Activated T-cell treated with anti-CD3 and anti-CD28 coated beads, Interleukin-2, amount 50 U/mL, for 72 hours (primary cell): Measurements from ENCODE around the gene SFXN5. TPM values are rescaled to one million over a fixed set of nuclear protein-coding genes. Genes with fewer than 3 reads are reported as not detected.

Experiments
- ATAC-seq, 2 donors: fragments of 150-1000 bp; cut with Tn5 transposase; replicated peaks in 1 of 2; 2 replicates each; pipeline ENCODE4 v1.10.0; 2021; ENCODE audit warnings: moderate library complexity in 2 of 2, mild to moderate bottlenecking in 1 of 2
- DNase-seq, 2 donors: peaks; one replicate each; pipeline ENCODE4 v3.0.0; 2021 to 2022; ENCODE audit warnings: mixed read lengths in 1 of 2
- H3K27ac Mint-ChIP-seq: one replicate; pipeline ENCODE4 v1.8.0; 2022; ENCODE audit warnings: mild to moderate bottlenecking, moderate library complexity, mixed read lengths
- H3K27me3 Mint-ChIP-seq: one replicate; pipeline ENCODE4 v1.8.0; 2022; ENCODE audit warnings: low read depth, mixed read lengths
- H3K36me3 Mint-ChIP-seq, 2 donors: one replicate each; pipeline ENCODE4 v1.8.0; 2022; ENCODE audit warnings: mixed read lengths in 2 of 2, mild to moderate bottlenecking in 1 of 2; ENCODE audit not compliant: insufficient read depth in 2 of 2
- H3K4me1 Mint-ChIP-seq: one replicate; pipeline ENCODE4 v1.8.0; 2022; ENCODE audit warnings: low read depth, mixed read lengths
- H3K4me3 Mint-ChIP-seq, 2 donors: one replicate each; pipeline ENCODE4 v1.8.0; 2022; ENCODE audit warnings: mild to moderate bottlenecking in 2 of 2, mixed read lengths in 2 of 2, moderate library complexity in 2 of 2
- H3K9me3 Mint-ChIP-seq, 2 donors: one replicate each; pipeline ENCODE4 v1.8.0; 2022; ENCODE audit warnings: mixed read lengths in 2 of 2
- total RNA-seq, 2 donors: library from RNA; stranded (reverse); gene quantifications; one replicate each; pipeline ENCODE4 v1.2.3, GENCODE V29; 2022

Gene SFXN5
- total RNA-seq, 2 donors from 2014 or later = 9.1 to 10.1 TPM

DNA sequence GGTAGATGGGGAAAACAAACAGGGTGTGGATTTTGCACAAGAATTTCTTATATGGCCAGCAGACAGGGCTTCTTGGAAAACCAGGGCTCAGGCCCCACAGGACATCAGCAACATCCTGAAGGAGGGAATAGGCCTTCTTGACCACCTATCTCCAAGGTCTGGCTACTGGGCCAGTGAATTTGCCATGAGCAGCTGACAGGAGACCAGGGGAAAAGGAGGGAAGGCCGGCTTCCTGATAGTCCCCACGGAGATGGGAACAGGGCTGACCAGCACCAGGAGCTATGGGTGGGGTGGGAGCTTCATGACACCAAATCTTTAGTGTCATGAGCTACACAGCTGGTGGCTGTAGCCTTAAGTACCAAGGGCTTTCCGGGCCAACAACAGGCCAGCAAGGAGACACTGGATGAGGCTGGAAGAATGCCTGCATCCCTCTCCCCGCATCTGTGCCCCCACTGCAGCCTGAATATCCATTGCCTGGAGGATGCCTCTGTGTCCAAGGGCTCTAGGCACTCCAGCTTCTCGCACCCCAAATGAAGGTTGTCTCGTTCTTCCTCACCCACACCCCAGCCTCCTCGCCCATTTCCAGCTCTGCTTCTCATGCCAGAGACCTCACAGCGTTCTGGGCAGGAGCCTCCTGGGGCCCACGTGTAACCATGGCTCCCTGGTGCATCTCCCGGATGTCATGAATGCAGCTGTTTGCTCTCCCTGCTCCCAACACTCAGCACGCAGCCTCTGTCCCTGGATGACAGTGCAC, 79.4 kb downstream of the SFXN5 start:
- Mint-ChIP-seq H3K4me3 (no peak overlapping the region), H3K9me3 (no peaks in the 10 kb centered on the region), H3K27me3 (no peaks in the 10 kb centered on the region), H3K4me1 (no peaks in the 10 kb centered on the region), H3K36me3 (no peaks in the 10 kb centered on the region), H3K27ac (no peak overlapping the region)
- ATAC-seq = no peak
- DNase-seq = no peak

GRCh38 chr2:72991439-72991725, 80.1 kb downstream of the SFXN5 start:
- no peak overlapping the region for H3K27ac Mint-ChIP-seq
- no peak overlapping the region for H3K4me3 Mint-ChIP-seq
- no peaks in the 10 kb centered on the region for H3K4me1 Mint-ChIP-seq
- no peaks in the 10 kb centered on the region for H3K27me3 Mint-ChIP-seq
- H3K9me3 Mint-ChIP-seq = no peaks in the 10 kb centered on the region
- no peak for DNase-seq
- no peaks in the 10 kb centered on the region for H3K36me3 Mint-ChIP-seq
- no peak for ATAC-seq

GRCh38 chr2:72990695-72991438, 80.6 kb downstream of the SFXN5 start:
- H3K9me3 Mint-ChIP-seq = no peaks in the 10 kb centered on the region
- no peaks in the 10 kb centered on the region for H3K27me3 Mint-ChIP-seq
- ATAC-seq (no peak), DNase-seq (no peak)
- no peaks in the 10 kb centered on the region for H3K4me1 Mint-ChIP-seq
- H3K36me3 Mint-ChIP-seq = no peaks in the 10 kb centered on the region
- H3K27ac Mint-ChIP-seq = no peak overlapping the region
- no peak overlapping the region for H3K4me3 Mint-ChIP-seq

- Mint-ChIP-seq H3K9me3 (no peaks in the 10 kb centered on the region), H3K4me1 (no peaks in the 10 kb centered on the region), H3K4me3 (no peak overlapping the region), H3K27ac (no peak overlapping the region), H3K36me3 (no peaks in the 10 kb centered on the region), H3K27me3 (no peaks in the 10 kb centered on the region)
- no peak for DNase-seq
- no peak for ATAC-seq
These were observed 81.5 kb downstream of the SFXN5 start for GRCh38 chr2:72989770-72990556.

DNA sequence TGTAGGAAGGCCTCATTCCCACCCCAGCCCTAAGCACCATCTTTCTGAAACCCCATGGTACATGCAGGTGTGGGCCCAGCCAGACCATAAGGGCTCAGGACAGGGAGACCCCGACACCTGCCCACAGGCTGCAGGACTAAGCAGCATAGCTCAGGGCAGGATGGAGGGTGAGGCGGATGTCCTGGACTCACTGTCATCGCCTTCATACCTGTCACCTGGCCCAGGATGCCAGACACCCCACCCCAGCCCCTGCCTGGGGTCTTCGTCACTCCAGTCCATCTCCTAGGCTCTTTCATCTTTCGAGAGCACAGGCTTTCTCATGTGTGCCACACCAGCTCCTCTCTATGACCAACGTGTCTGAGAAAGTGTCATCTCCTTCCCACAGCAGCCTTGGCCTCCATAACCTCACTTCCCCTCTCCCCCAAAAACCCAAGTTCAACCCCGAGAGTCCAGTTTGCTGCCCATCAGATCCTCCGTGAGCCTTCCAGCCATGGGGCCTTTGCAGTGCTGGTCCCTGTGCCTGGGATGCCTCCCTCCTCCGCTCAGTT, 82.7 kb downstream of the SFXN5 start:
- no peaks in the 10 kb centered on the region for H3K4me1 Mint-ChIP-seq
- ATAC-seq (no peak), DNase-seq (no peak)
- no peak overlapping the region for H3K4me3 Mint-ChIP-seq
- no peaks in the 10 kb centered on the region for H3K27me3 Mint-ChIP-seq
- H3K27ac Mint-ChIP-seq = no peak overlapping the region
- H3K9me3 Mint-ChIP-seq = no peaks in the 10 kb centered on the region
- H3K36me3 Mint-ChIP-seq = no peaks in the 10 kb centered on the region

DNA sequence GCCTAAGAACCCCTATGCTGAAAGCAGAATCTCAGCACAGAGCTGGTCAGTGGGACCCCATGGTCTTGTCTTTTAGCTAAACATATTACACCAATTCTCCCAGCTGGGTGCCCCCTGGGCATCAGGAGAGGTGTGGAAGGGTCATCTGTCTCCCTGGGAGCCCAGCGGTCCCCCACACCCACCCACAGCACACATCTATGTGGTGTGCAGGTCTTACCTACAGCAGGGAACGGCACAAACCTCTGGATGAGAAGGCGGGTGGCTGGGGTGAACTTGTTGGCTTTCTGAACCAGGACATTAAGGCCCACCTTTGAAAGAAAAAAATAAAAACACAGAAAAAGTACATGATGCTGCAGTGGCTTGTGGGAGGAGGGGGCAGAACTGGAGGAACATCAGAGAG, 83.5 kb downstream of the SFXN5 start:
- no peak overlapping the region for H3K27ac Mint-ChIP-seq
- H3K9me3 Mint-ChIP-seq = no peaks in the 10 kb centered on the region
- DNase-seq = no peak

GRCh38 chr2:72985891-72986683, 85.4 kb downstream of the SFXN5 start:
- Mint-ChIP-seq H3K9me3 (no peaks in the 10 kb centered on the region), H3K4me1 (no peaks in the 10 kb centered on the region), H3K36me3 (no peaks in the 10 kb centered on the region), H3K27me3 (no peaks in the 10 kb centered on the region), H3K4me3 (no peak overlapping the region), H3K27ac (no peak overlapping the region)
- DNase-seq (no peak), ATAC-seq (no peak)

More for the DNA sequence above, 83.5 kb downstream of the SFXN5 start:
- H3K36me3 Mint-ChIP-seq = no peaks in the 10 kb centered on the region
- H3K27me3 Mint-ChIP-seq = no peaks in the 10 kb centered on the region
- no peak for ATAC-seq
- H3K4me1 Mint-ChIP-seq = no peaks in the 10 kb centered on the region
- no peak overlapping the region for H3K4me3 Mint-ChIP-seq

DNA sequence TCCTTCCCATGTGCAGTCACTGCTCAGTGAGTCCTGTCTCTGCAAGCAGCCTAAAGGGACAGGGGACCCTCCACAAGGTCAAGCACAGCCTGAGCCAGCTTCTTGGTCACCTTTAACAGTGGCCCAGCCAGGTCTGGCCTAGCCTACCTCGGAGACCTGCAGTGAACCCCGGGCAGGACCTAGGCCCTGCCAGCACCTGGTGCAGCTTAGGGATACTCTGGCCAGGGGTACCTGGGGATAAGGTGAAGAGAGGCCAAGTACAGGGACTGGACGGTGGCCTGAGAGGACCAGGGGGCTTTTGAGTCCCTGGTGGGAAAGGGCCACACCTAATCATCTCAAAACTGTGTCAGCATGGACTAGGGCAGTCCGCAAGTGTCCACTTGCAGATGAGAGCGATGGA, 86.4 kb downstream of the SFXN5 start:
- DNase-seq (no peak), ATAC-seq (no peak)
- Mint-ChIP-seq H3K36me3 (no peaks in the 10 kb centered on the region), H3K27ac (no peak overlapping the region), H3K4me1 (peaks cover 2% of the 10 kb centered on the region), H3K9me3 (no peaks in the 10 kb centered on the region), H3K4me3 (no peak overlapping the region), H3K27me3 (no peaks in the 10 kb centered on the region)

- ATAC-seq = no peak
- H3K4me3 Mint-ChIP-seq = no peak overlapping the region
- no peak overlapping the region for H3K27ac Mint-ChIP-seq
- peaks cover 4% of the 10 kb centered on the region for H3K4me1 Mint-ChIP-seq
- no peaks in the 10 kb centered on the region for H3K27me3 Mint-ChIP-seq
- no peaks in the 10 kb centered on the region for H3K9me3 Mint-ChIP-seq
- H3K36me3 Mint-ChIP-seq = no peaks in the 10 kb centered on the region
- no peak for DNase-seq
These were observed 87.3 kb downstream of the SFXN5 start for GRCh38 chr2:72984172-72984671.

DNA sequence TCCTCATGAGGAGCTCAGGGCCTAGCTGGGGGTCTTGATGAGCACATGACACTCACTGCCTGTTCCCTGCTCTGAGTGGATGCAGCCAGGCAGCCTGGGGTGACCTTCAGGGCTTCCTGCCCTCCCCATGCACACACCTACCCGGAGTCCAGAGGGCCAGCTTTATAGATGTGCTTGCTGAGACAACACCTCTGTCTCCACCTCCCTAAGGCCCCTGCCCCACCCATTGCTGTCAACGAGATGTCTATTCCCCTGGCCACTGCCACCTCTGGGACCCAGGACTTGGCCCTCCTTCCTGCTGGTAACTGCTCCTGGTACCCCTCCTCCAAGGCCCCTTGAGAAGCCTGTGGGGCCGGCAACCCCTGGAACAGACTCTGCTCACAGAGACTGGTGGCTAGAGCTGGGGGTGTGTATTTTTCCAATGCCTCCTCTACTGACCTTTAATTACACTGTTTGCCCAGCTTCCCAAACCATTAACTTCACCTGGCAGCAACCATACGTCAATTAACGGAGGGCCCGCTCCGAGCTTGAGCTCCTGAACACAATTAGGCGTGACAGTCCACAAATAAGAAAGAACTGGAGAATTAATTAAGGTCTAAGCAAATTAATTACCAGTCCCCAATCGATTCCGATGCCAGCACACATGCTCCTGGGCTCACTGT, 87.9 kb downstream of the SFXN5 start:
- peaks cover 4% of the 10 kb centered on the region for H3K4me1 Mint-ChIP-seq
- no peak for ATAC-seq
- H3K36me3 Mint-ChIP-seq = no peaks in the 10 kb centered on the region
- H3K27me3 Mint-ChIP-seq = no peaks in the 10 kb centered on the region
- H3K27ac Mint-ChIP-seq = no peak overlapping the region
- no peak for DNase-seq
- H3K9me3 Mint-ChIP-seq = no peaks in the 10 kb centered on the region
- H3K4me3 Mint-ChIP-seq = no peak overlapping the region

DNA sequence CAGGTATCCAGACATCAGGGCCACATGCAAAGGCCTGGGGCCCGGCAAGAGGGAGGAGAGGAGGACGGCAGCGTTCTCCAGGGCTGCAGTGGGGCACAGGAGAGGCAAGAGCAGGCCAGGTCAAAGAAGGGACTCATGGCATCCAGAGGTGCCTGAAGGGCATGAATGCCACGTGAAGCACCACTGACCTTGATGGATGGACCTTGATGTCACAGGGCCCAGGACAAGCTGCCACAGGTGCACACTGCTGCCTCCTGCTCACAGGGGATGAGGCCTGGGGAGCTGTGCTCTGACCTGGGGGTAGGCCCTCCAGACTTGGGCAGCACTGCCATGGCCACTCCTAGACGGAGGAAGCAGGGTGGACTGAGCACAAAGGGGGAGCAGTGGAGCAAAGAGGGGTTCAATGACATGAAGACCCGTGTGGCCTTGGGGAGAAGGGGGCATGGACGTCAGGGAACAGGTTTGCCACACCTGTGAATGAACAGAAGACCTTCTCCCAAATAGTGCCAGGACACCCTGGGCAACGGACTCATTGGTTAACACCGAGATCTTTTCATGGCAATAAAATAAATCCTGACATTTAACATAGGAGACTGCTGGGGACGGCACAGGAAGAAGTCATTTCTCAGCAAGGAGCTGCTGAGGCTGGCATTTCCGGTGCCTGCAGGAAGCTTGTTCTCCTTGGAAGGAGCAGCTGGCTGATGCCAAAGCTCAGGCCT, 88.6 kb downstream of the SFXN5 start:
- no peaks in the 10 kb centered on the region for H3K27me3 Mint-ChIP-seq
- H3K4me3 Mint-ChIP-seq = no peak overlapping the region
- no peak overlapping the region for H3K27ac Mint-ChIP-seq
- no peaks in the 10 kb centered on the region for H3K9me3 Mint-ChIP-seq
- no peaks in the 10 kb centered on the region for H3K36me3 Mint-ChIP-seq
- H3K4me1 Mint-ChIP-seq = peaks cover 4% of the 10 kb centered on the region
- ATAC-seq = no peak
- DNase-seq = no peak

- Mint-ChIP-seq H3K4me3 (no peak overlapping the region), H3K36me3 (no peaks in the 10 kb centered on the region), H3K9me3 (no peaks in the 10 kb centered on the region), H3K4me1 (peaks cover 4% of the 10 kb centered on the region), H3K27me3 (no peaks in the 10 kb centered on the region), H3K27ac (no peak overlapping the region)
- ATAC-seq = no peak
- no peak for DNase-seq
These were observed 89.3 kb downstream of the SFXN5 start for GRCh38 chr2:72982219-72982618.
